Stimulated activated CD8-positive, alpha-beta memory T cell treated with anti-CD3 and anti-CD28 coated beads, Interleukin-15, amount 100 ng/mL, for 4 hours (primary cell): ENCODE data around the gene CCDC138.

Experiments
- DNase-seq, 2 donors: peaks; one replicate each; pipeline ENCODE4 v3.0.0-alpha.2; 2020; ENCODE audit warnings: low read depth in 2 of 2

Gene CCDC138

GRCh38 chr2:108896741-108897140, 110.2 kb downstream of the CCDC138 start:
- no peak for DNase-seq

GRCh38 chr2:108898315-108899082, 111.9 kb downstream of the CCDC138 start:
- no peak for DNase-seq

GRCh38 chr2:108904680-108905079, 118.1 kb downstream of the CCDC138 start:
- DNase-seq = no peak

- DNase-seq = no peak
Measured at GRCh38 chr2:108905176-108905575, 118.6 kb downstream of the CCDC138 start.

- DNase-seq = no peak
Measured at GRCh38 chr2:108905906-108906305, 119.3 kb downstream of the CCDC138 start.

GRCh38 chr2:108906403-108907077, 120.0 kb downstream of the CCDC138 start:
- DNase-seq = no peak

- no peak for DNase-seq
Measured at GRCh38 chr2:108907822-108908712, 121.5 kb downstream of the CCDC138 start.

GRCh38 chr2:108908713-108909070, 122.1 kb downstream of the CCDC138 start:
- no peak for DNase-seq

GRCh38 chr2:108909275-108909823, 122.8 kb downstream of the CCDC138 start:
- no peak for DNase-seq

GRCh38 chr2:108910011-108910431, 123.5 kb downstream of the CCDC138 start:
- no peak for DNase-seq

GRCh38 chr2:108910541-108911396, 124.2 kb downstream of the CCDC138 start:
- DNase-seq = no peak

- no peak for DNase-seq
Measured at GRCh38 chr2:108911401-108911800, 124.8 kb downstream of the CCDC138 start.

- no peak for DNase-seq
Measured at GRCh38 chr2:108911807-108912628, 125.4 kb downstream of the CCDC138 start.

- no peak for DNase-seq
Measured at GRCh38 chr2:108912629-108912902, 126.0 kb downstream of the CCDC138 start.

GRCh38 chr2:108916122-108916795, 129.7 kb downstream of the CCDC138 start:
- no peak for DNase-seq

- DNase-seq = no peak
Measured at GRCh38 chr2:108916796-108917421, 130.3 kb downstream of the CCDC138 start.

GRCh38 chr2:108917526-108917925, 131.0 kb downstream of the CCDC138 start:
- DNase-seq = no peak

- no peak for DNase-seq
Measured at GRCh38 chr2:108918156-108918874, 131.7 kb downstream of the CCDC138 start.

GRCh38 chr2:108918941-108919341, 132.4 kb downstream of the CCDC138 start:
- no peak for DNase-seq
